H9 (cell line): ENCODE measurements around the gene AKR1B15. TPM values are rescaled to one million over a fixed set of nuclear protein-coding genes. Genes with fewer than 3 reads are reported as not detected.

ENCODE experiments used
- DNase-seq: peaks from one replicate; pipeline ENCODE4 v3.0.0-alpha.2; 2017
- H2AFZ ChIP-seq: one replicate; pipeline ENCODE4 v1.6.1; 2013; ENCODE audit warnings: mild to moderate bottlenecking, low read length, control low read depth, moderate library complexity
- H2AK5ac ChIP-seq: 2 replicates; pipeline ENCODE4 v1.6.1; 2013; ENCODE audit warnings: low read length, control low read depth, mixed read lengths; ENCODE audit not compliant: insufficient read length
- H2BK120ac ChIP-seq: one replicate; pipeline ENCODE4 v1.6.1; 2013; ENCODE audit warnings: low read depth, mild to moderate bottlenecking, low read length, control low read depth, inconsistent platforms; ENCODE audit not compliant: poor library complexity, severe bottlenecking
- H2BK12ac ChIP-seq: 2 replicates; pipeline ENCODE4 v1.6.1; 2013; ENCODE audit warnings: low read length, control low read depth, mixed read lengths, low read depth; ENCODE audit not compliant: insufficient read length
- H2BK15ac ChIP-seq: 2 replicates; pipeline ENCODE4 v1.6.1; 2013; ENCODE audit warnings: low read depth, low read length, control low read depth
- H2BK20ac ChIP-seq: one replicate; pipeline ENCODE4 v1.6.1; 2013; ENCODE audit warnings: low read depth, mild to moderate bottlenecking, low read length, control low read depth, inconsistent platforms; ENCODE audit not compliant: poor library complexity, severe bottlenecking
- H2BK5ac ChIP-seq: 2 replicates; pipeline ENCODE4 v1.6.1; 2013; ENCODE audit warnings: low read length, control low read depth, mixed read lengths; ENCODE audit not compliant: insufficient read length
- H3K14ac ChIP-seq: 2 replicates; pipeline ENCODE4 v1.6.1; 2013; ENCODE audit warnings: low read length, control low read depth; ENCODE audit not compliant: insufficient read depth
- H3K18ac ChIP-seq: 2 replicates; pipeline ENCODE4 v1.6.1; 2013; ENCODE audit warnings: low read depth, mild to moderate bottlenecking, mixed read lengths, low read length, control low read depth; ENCODE audit not compliant: insufficient read length
- H3K23ac ChIP-seq: 2 replicates; pipeline ENCODE4 v1.6.1; 2013; ENCODE audit warnings: low read length, control low read depth, mixed read lengths, low read depth; ENCODE audit not compliant: insufficient read length
- H3K23me2 ChIP-seq: 2 replicates; pipeline ENCODE4 v1.6.1; 2013; ENCODE audit warnings: low read depth, mild to moderate bottlenecking, mixed read lengths, low read length, control low read depth; ENCODE audit not compliant: insufficient read length, poor library complexity, severe bottlenecking
- H3K27ac ChIP-seq: 2 replicates; pipeline ENCODE4 v1.5.1; 2013; ENCODE audit warnings: low read length, control low read depth, mixed read lengths, low read depth; ENCODE audit not compliant: insufficient read length
- H3K27me3 ChIP-seq: 2 replicates; pipeline ENCODE4 v1.6.1; 2013; ENCODE audit warnings: low read length, control low read depth, inconsistent platforms; ENCODE audit not compliant: insufficient read depth
- H3K4ac ChIP-seq: 2 replicates; pipeline ENCODE4 v1.6.1; 2013; ENCODE audit warnings: low read depth, mild to moderate bottlenecking, control low read depth, inconsistent platforms, low read length, moderate library complexity
- H3K4me1 ChIP-seq: 2 replicates; pipeline ENCODE4 v1.6.1; 2013; ENCODE audit warnings: low read length, control low read depth, inconsistent platforms; ENCODE audit not compliant: insufficient read depth
- H3K4me2 ChIP-seq: 2 replicates; pipeline ENCODE4 v1.6.1; 2013; ENCODE audit warnings: low read length, control low read depth, mixed read lengths; ENCODE audit not compliant: insufficient read length, insufficient read depth
- H3K56ac ChIP-seq: 2 replicates; pipeline ENCODE4 v1.6.1; 2013; ENCODE audit warnings: low read depth, mild to moderate bottlenecking, mixed read lengths, low read length, control low read depth; ENCODE audit not compliant: insufficient read length
- H3K79me1 ChIP-seq: 2 replicates; pipeline ENCODE4 v1.6.1; 2013; ENCODE audit warnings: low read depth, mild to moderate bottlenecking, moderate library complexity, low read length, control low read depth, inconsistent platforms; ENCODE audit not compliant: insufficient read depth, poor library complexity, severe bottlenecking
- H3K79me2 ChIP-seq: 2 replicates; pipeline ENCODE4 v1.6.1; 2013; ENCODE audit warnings: low read length, control low read depth, inconsistent platforms; ENCODE audit not compliant: insufficient read depth
- H3K9ac ChIP-seq: 2 replicates; pipeline ENCODE4 v1.6.1; 2013; ENCODE audit warnings: low read length, control low read depth, mixed read lengths; ENCODE audit not compliant: insufficient read length; ENCODE audit errors: extremely low read depth
- H3K9me3 ChIP-seq: one replicate; pipeline ENCODE4 v1.6.1; 2013; ENCODE audit warnings: low read depth, low read length, inconsistent platforms; ENCODE audit not compliant: control insufficient read depth
- H3T11ph ChIP-seq: one replicate; pipeline ENCODE4 v1.6.1; 2013; ENCODE audit warnings: mild to moderate bottlenecking, low read length, control low read depth, inconsistent platforms
- H4K20me1 ChIP-seq: one replicate; pipeline ENCODE4 v1.6.1; 2013; ENCODE audit not compliant: control insufficient read depth, insufficient read length, insufficient read depth
- H4K5ac ChIP-seq: 2 replicates; pipeline ENCODE4 v1.6.1; 2013; ENCODE audit warnings: low read depth, mild to moderate bottlenecking, mixed read lengths, low read length, control low read depth; ENCODE audit not compliant: insufficient read length
- H4K8ac ChIP-seq: replicated peaks from 2 replicates; pipeline ENCODE4 v1.6.1; 2013; ENCODE audit warnings: low read length, control low read depth, mixed read lengths, low read depth; ENCODE audit not compliant: insufficient read length
- H4K91ac ChIP-seq: 2 replicates; pipeline ENCODE4 v1.6.1; 2013; ENCODE audit warnings: low read depth, mild to moderate bottlenecking, moderate library complexity, mixed read lengths, low read length, control low read depth; ENCODE audit not compliant: insufficient read length
- H3K27ac Mint-ChIP-seq, 3 experiments: 2 replicates in 2 of 3; 3 replicates in 1 of 3; pipeline ENCODE4 v1.8.0; 2020 to 2021; ENCODE audit warnings: mixed read lengths in 3 of 3, mild to moderate bottlenecking in 1 of 3, moderate library complexity in 1 of 3
- H3K27me3 Mint-ChIP-seq: 2 replicates; pipeline ENCODE4 v1.8.0; 2021; ENCODE audit warnings: low read depth, mild to moderate bottlenecking, moderate library complexity, mixed read lengths
- H3K36me3 Mint-ChIP-seq, 3 experiments: 2 replicates in 2 of 3; 3 replicates in 1 of 3; pipeline ENCODE4 v1.8.0; 2020 to 2021; ENCODE audit warnings: low read depth in 3 of 3, mixed read lengths in 3 of 3; ENCODE audit not compliant: insufficient read depth in 1 of 3
- H3K4me1 Mint-ChIP-seq, 2 experiments: 2 replicates each; pipeline ENCODE4 v1.8.0; 2020; ENCODE audit warnings: mixed read lengths in 2 of 2
- H3K4me3 Mint-ChIP-seq, 2 experiments: 2 replicates in 1 of 2; 3 replicates in 1 of 2; pipeline ENCODE4 v1.8.0; 2020 to 2021; ENCODE audit warnings: mild to moderate bottlenecking in 2 of 2, mixed read lengths in 2 of 2, moderate library complexity in 1 of 2
- H3K9me3 Mint-ChIP-seq, 2 experiments: 2 replicates in 1 of 2; 3 replicates in 1 of 2; pipeline ENCODE4 v1.8.0; 2020; ENCODE audit warnings: mild to moderate bottlenecking in 2 of 2, mixed read lengths in 2 of 2, moderate library complexity in 1 of 2
- WGBS: extraction: QIAGEN DNeasy Blood & Tissue Kit; methylation state at CpG from one replicate; pipeline ENCODE4 v1.1.7; 2013; ENCODE audit warnings: missing lambda C conversion rate, low lambda C conversion rate, mixed read lengths; ENCODE audit not compliant: insufficient read length; ENCODE audit errors: extremely low coverage; 5-methylcytosine and 5-hydroxymethylcytosine counted together
- total RNA-seq: library from RNA; stranded (reverse); gene quantifications from 2 replicates; pipeline ENCODE4 v1.2.1, GENCODE V29; 2021
- TF ChIP-seq, protein P1 (sequence below): fragments of 200-600 bp; sonication (generic); conservative IDR thresholded peaks from 3 replicates; pipeline ENCODE4 v1.8.0; 2021; ENCODE audit warnings: antibody characterized with exemption, mild to moderate bottlenecking

Gene AKR1B15
- total RNA-seq, 1 experiment from 2014 or later: not detected

DNA sequence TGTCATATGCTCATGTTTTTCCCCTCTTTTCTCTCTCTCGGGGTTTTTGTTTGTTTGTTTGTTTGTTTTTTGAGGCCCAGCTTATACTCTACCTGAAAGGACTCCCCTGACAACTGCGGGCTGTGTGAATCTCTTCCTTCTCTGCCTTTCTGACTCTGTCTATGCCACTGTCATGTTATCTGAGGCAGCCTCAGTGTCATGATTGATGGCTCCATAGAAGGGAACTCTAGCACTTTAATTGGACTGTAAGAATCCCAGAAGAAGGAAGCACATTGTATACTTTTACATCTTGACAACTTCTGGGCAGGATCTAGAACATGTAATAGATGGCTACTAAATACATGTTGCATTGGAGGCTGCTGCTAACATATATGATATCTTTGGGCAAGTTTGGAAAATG lies 25.4 kb downstream of the AKR1B15 start:
- Histone ChIP-seq H4K5ac (no peak overlapping the region), H2BK5ac (no peak overlapping the region), H2AK5ac (no peak overlapping the region), H4K91ac (no peak overlapping the region), H3K18ac (no peak overlapping the region), H3K56ac (no peak overlapping the region), H3K4me2 (no peak overlapping the region), H3K9ac (no peak overlapping the region), H3K79me1 (no peaks in the 10 kb centered on the region), H3T11ph (no peak overlapping the region), H3K14ac (no peak overlapping the region), H3K27me3 (no peaks in the 10 kb centered on the region), H2BK15ac (no peak overlapping the region), H3K23me2 (no peaks in the 10 kb centered on the region), H2BK120ac (no peak overlapping the region), H3K27ac (no peak overlapping the region), H3K23ac (no peak overlapping the region), H4K8ac (no peak overlapping the region), H3K4ac (no peak overlapping the region), H3K79me2 (no peaks in the 10 kb centered on the region), H4K20me1 (no peaks in the 10 kb centered on the region), H3K4me1 (no peaks in the 10 kb centered on the region), H3K9me3 (peaks cover 11% of the 10 kb centered on the region), H2BK12ac (no peak overlapping the region), H2BK20ac (no peak overlapping the region), H2AFZ (no peak overlapping the region)
- Mint-ChIP-seq H3K9me3 (peaks cover 16 to 22% of the 10 kb centered on the region in 2 experiments), H3K27me3 (peaks cover 6% of the 10 kb centered on the region), H3K4me3 (no peak overlapping the region), H3K36me3 (peaks cover 7 to 13% (median 11%) of the 10 kb centered on the region in 3 experiments), H3K27ac (no peak overlapping the region), H3K4me1 (no peaks in the 10 kb centered on the region)
- WGBS: no CpG with 5 or more reads among the region's 2 CpGs
- no peak for DNase-seq
- TF ChIP-seq, protein P1, sequence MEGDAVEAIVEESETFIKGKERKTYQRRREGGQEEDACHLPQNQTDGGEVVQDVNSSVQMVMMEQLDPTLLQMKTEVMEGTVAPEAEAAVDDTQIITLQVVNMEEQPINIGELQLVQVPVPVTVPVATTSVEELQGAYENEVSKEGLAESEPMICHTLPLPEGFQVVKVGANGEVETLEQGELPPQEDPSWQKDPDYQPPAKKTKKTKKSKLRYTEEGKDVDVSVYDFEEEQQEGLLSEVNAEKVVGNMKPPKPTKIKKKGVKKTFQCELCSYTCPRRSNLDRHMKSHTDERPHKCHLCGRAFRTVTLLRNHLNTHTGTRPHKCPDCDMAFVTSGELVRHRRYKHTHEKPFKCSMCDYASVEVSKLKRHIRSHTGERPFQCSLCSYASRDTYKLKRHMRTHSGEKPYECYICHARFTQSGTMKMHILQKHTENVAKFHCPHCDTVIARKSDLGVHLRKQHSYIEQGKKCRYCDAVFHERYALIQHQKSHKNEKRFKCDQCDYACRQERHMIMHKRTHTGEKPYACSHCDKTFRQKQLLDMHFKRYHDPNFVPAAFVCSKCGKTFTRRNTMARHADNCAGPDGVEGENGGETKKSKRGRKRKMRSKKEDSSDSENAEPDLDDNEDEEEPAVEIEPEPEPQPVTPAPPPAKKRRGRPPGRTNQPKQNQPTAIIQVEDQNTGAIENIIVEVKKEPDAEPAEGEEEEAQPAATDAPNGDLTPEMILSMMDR: no peak
